DMS153 treated with DMSO at 0.1 percent for 48 hours (cell line): ENCODE measurements around the gene BTBD17.

ENCODE experiments used
- DNase-seq: peaks from one replicate; lab custom pipeline; 2025; ENCODE audit not compliant: unreplicated experiment; lab: John Stamatoyannopoulos, UW

Gene BTBD17

GRCh38 chr17:74362069-74362405 is 369 bp upstream of the BTBD17 start:
- DNase-seq = no peak

DNA sequence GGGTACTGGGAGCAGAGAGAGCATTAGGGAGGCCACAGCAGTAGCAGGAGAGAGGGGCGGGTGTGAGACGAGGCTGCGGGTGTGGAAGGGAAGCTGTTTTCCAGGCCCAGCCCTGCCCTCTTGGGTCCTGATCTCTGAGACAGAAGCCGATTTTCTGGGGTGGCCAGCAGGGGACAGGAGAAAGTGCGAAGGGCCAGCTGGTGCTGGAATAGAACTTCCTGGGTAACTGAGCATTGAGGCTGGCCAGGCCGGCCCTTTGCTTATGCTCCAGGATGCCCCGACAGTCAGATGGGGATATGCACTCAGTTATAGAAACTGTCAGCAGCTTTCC is 804 bp downstream of the BTBD17 start:
- DNase-seq = no peak

- DNase-seq = no peak
Observed at GRCh38 chr17:74359916-74360315, 1.8 kb downstream of the BTBD17 start.

DNA sequence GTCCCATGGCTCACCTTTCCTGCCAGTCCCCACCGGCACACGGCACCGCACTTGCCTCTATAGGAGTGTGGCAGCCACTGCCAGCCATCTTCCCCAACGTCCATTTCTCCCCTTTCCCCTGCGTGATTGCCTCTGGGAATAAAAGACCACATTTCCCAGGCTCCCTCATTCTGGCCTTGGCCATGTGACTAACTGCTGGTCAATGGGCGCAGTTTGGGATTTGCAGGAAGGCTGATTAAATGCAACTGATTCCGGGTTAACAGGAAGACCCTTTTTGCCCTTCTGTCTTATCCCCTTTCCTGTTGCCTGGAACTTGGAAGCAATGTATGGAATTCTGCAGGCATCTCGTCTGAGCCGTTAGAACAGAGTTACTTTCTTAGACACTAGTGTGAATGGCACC is 3.0 kb downstream of the BTBD17 start:
- no peak for DNase-seq

GRCh38 chr17:74357466-74357809 is 4.2 kb downstream of the BTBD17 start:
- DNase-seq = no peak

- no peak for DNase-seq
Observed at GRCh38 chr17:74356646-74357465, 4.8 kb downstream of the BTBD17 start.

DNA sequence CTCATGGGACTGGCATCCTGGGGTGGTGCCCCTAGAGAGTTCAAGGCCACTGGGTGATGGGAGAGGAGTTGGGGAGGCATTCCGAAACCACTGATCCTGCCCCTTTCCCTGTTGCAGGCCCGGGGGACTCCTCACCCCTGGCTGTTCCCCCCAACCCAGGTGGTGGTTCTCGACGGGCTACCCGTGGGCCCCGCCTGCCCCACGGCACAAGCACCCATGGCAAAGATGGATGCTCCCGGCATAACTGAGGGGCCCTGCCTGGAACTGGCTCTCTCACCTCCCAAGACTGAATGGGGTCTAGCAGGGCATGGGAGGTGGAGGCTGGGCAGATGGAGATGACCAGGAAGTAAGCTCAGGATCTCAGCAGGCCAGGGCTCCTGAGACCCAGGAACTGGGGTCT is 6.6 kb downstream of the BTBD17 start:
- no peak for DNase-seq

DNA sequence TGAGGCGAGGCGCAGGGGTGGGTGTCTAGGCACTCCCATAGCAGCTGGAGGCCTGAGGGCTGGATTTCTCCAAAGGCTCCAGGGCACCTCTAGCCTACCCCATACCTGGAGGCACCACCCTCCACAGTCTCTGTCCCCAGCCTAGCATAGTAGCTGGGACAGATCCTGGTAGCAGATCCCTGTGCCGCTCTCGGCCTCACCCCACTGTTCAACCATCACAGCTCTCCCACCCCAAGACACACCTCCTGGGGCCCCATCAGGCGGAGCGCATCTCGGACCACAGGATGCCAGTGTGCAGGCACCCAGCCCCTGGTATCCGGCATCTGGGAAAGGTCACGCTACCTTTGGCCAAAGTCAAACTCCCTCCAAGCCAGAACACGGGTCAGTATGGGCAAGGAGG is 7.1 kb downstream of the BTBD17 start:
- DNase-seq = no peak

- no peak for DNase-seq
Observed at GRCh38 chr17:74354123-74354522, 7.5 kb downstream of the BTBD17 start.

GRCh38 chr17:74353446-74354060 is 8.1 kb downstream of the BTBD17 start:
- DNase-seq = no peak

DNA sequence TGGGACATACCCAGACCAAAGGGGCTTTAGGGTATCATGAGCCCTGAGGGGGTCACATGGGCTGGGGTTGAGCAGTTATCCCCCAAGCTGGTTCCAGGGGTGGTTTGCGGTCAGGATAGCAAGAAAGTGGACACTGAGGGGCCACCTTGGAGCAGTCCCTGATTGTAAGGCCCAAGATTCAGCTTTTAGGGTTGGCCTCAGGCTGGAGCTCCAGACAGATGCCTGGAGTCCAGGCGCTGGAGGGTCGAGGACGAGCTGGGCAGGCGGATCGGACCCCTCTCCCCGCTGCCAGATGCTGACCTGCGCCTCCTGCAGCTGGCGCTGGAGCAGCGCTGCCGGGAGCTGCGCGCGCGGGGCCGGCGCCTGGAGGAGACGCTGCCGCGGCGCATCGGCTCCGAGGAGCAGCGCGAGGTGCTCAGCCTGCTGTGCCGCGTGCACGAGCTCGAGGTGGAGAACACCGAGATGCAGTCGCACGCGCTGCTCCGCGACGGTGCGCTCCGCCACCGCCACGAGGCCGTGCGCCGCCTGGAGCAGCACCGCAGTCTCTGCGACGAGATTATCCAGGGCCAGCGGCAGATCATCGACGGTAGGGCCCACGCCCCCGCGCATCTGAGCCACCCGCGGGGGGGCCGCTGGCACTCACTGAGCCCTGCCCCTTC is 10.0 kb downstream of the BTBD17 start:
- DNase-seq = no peak

DNA sequence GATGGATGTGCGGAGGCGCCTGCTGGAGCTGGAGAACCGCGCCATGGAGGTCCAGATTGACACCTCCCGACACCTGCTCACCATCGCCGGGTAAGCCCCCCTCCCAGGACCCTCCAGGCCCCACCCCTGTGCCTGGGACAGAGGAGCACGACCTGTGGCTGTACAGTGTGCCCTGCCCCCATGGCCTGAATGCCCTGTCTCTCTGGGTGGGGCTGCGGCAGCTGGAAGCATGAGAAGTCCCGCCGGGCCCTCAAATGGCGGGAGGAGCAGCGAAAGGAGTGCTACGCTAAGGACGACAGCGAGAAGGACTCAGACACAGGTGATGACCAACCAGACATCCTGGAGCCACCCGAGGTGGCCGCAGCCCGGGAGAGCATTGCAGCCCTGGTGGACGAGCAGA is 11.2 kb downstream of the BTBD17 start:
- DNase-seq = no peak

GRCh38 chr17:74349120-74349519 is 12.5 kb downstream of the BTBD17 start:
- no peak for DNase-seq

GRCh38 chr17:74347646-74348045 is 14.0 kb downstream of the BTBD17 start:
- no peak for DNase-seq

DNA sequence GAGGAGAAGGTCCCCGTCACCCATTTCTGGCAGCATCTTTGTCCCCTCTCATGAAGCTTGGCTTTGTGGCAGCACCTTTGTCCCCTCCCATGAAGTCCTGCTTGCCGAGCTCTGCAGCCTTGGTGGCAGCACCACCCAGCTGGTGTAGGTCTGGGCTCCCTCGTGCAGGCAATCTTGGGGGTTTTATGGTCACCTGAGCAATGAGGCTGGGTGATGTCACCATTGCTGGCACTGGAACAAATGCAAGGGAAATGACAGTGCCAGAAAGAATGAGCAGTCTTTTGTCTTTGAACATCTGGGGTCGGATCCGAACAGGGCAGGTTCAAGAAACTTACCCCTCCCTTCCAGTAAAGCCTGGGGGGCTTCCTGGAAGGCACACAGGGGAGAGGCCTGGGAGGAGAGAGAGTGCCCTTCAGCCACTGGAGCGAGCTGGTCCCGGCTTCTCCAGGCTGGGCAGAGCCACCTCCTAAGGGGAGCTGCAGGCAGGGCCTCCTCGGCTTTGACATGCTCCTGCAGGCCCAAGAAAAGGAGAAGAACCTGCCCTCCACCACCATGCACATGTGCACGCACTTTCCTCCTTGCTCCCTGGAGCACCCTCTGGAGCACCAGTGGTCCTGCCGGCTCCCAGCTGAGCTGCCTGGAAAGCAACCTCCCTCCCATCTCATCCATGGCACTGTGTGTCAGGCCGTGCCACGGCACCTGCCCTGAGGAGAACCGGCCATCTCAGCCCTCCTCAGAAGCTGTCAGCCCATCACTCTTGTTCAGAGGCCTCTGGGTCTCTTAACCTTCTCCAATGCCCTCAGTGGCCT is 16.0 kb downstream of the BTBD17 start:
- DNase-seq = no peak

- no peak for DNase-seq
Observed at GRCh38 chr17:74344658-74345057, 17.0 kb downstream of the BTBD17 start.

- no peak for DNase-seq
Observed at GRCh38 chr17:74343526-74344284, 18.0 kb downstream of the BTBD17 start.

DNA sequence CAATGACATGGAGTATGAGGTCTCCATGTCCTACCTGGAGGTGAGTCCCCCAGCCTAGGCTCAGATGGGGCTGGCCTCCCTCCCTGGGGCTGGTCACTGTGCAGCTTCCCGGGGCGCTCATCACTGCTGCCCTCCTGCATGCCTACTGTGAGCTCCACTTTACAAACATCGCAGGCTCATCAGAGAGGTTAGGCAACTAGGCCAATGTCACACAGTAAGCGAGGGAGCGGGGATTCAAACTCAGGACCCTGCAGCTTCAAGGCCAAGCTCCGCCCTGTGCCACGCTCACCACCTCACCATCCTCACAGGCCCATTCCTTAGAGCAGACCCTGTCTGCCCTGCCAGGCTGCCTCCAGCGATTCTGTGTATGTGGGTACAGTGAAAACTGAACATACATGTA is 18.5 kb downstream of the BTBD17 start:
- no peak for DNase-seq

- no peak for DNase-seq
Observed at GRCh38 chr17:74342224-74342623, 19.4 kb downstream of the BTBD17 start.

GRCh38 chr17:74340470-74341023 is 21.1 kb downstream of the BTBD17 start:
- DNase-seq = no peak
